K562 (cell line): ENCODE data around the gene TECPR2. TPM values are rescaled to one million over a fixed set of nuclear protein-coding genes. Genes with fewer than 3 reads are reported as not detected.

ENCODE experiments used
- CHCHD3 ChIP-seq: fragments of 250-450 bp; sonication (Bioruptor Pico); IDR thresholded peaks from 2 replicates; pipeline ENCODE4 v2.1.2; 2022; ENCODE audit warnings: mild to moderate bottlenecking
- CREM ChIP-seq: IDR thresholded peaks from 2 replicates; pipeline ENCODE4 v1.6.1; 2014; ENCODE audit warnings: antibody characterized with exemption, low read depth
- E2F3 ChIP-seq: fragments of 250-450 bp; sonication (Bioruptor Pico); IDR thresholded peaks from 2 replicates; pipeline ENCODE4 v1.4.0; 2020; ENCODE audit warnings: mild to moderate bottlenecking
- MBD2 ChIP-seq: sonication (generic); IDR thresholded peaks from 2 replicates; pipeline ENCODE4 v1.6.1; 2016; ENCODE audit warnings: low read depth, borderline replicate concordance
- MTA3 ChIP-seq: fragments of 450-650 bp; formaldehyde crosslinking; IDR thresholded peaks from 2 replicates; pipeline ENCODE4 v1.6.1; 2017; ENCODE audit warnings: mild to moderate bottlenecking, borderline replicate concordance
- NFXL1 ChIP-seq: fragments of 450-650 bp; formaldehyde crosslinking; IDR thresholded peaks from 2 replicates; pipeline ENCODE4 v1.4.0; 2021; ENCODE audit warnings: mild to moderate bottlenecking
- PHF21A ChIP-seq: fragments of 450-650 bp; IDR thresholded peaks from 2 replicates; pipeline ENCODE4 v1.6.1; 2017; ENCODE audit warnings: low read depth, borderline replicate concordance
- PRPF4 ChIP-seq: fragments of 200-400 bp; formaldehyde crosslinking; IDR thresholded peaks from one replicate; pipeline ENCODE4 v1.6.1; 2017; ENCODE audit warnings: low read length, low read depth, mild to moderate bottlenecking; ENCODE audit not compliant: insufficient read depth, poor library complexity, severe bottlenecking
- TCF7 ChIP-seq: sonication (generic); IDR thresholded peaks from 2 replicates; pipeline ENCODE4 v1.6.1; 2016; ENCODE audit warnings: antibody characterized with exemption, borderline replicate concordance
- ZNF197 ChIP-seq: fragments of 200-800 bp; sonication (Bioruptor generic); IDR thresholded peaks from 2 replicates; pipeline ENCODE4 v1.6.1; 2016; ENCODE audit warnings: low read depth, missing genetic modification characterization, missing compliant biosample characterization
- ZNF217 ChIP-seq: sonication (generic); formaldehyde crosslinking; IDR thresholded peaks from 2 replicates; pipeline ENCODE4 v1.8.0; 2022; ENCODE audit warnings: mild to moderate bottlenecking, missing genetic modification reagents
- ZNF41 ChIP-seq: fragments of 250-450 bp; sonication (Bioruptor Pico); conservative IDR thresholded peaks from 2 replicates; pipeline ENCODE4 v1.4.0; 2020; ENCODE audit warnings: mild to moderate bottlenecking
- ZNF766 ChIP-seq: fragments of 200-800 bp; sonication (Bioruptor generic); conservative IDR thresholded peaks from 2 replicates; pipeline ENCODE4 v1.6.1; 2016; ENCODE audit warnings: missing genetic modification characterization, missing compliant biosample characterization
- ZNF77 ChIP-seq: fragments of 250-450 bp; sonication (Bioruptor Pico); IDR thresholded peaks from 2 replicates; pipeline ENCODE4 v1.5.0; 2020
- polyA plus RNA-seq, 8 experiments: library from polyadenylated mRNA; depleted of rRNA in 4 of 8; stranded (reverse) in 5 of 8; unstranded in 3 of 8; fragments of >200 nt; fragmentation: Nextera tagmentation in 2 of 8; fragmentation: Illumina TruSeq in 1 of 8; extraction: Ambion mirVana in 2 of 8; extraction: Trizol in 1 of 8; gene quantifications; 2 replicates each; pipeline versions ENCODE4 v1.2.1 to v1.2.3, GENCODE V29; 2011 to 2014; ENCODE audit warnings: inconsistent platforms in 1 of 8, missing spikeins in 1 of 8
- total RNA-seq, 7 experiments: library from RNA; depleted of rRNA in 6 of 7; stranded (reverse); fragments of >200 nt in 6 of 7; fragmentation: Illumina TruSeq in 2 of 7; extraction: Trizol in 2 of 7; gene quantifications; 2 replicates each; pipeline versions ENCODE4 v1.2.1 to v1.2.3, GENCODE V29; 2011 to 2021; ENCODE audit warnings: low replicate concordance in 1 of 7
- TF ChIP-seq, protein P1 (sequence below): fragments of 200-800 bp; sonication (Bioruptor generic); IDR thresholded peaks from 2 replicates; pipeline ENCODE4 v1.6.1; 2017; ENCODE audit warnings: missing genetic modification characterization, missing compliant biosample characterization
- TF ChIP-seq, protein P2 (sequence below): sonication (generic); formaldehyde crosslinking; IDR thresholded peaks from 2 replicates; pipeline ENCODE4 v1.8.0; 2022; ENCODE audit warnings: mild to moderate bottlenecking, missing genetic modification reagents
- TF ChIP-seq, protein P3 (sequence below): sonication (generic); formaldehyde crosslinking; IDR thresholded peaks from 2 replicates; pipeline ENCODE4 v1.8.0; 2023; ENCODE audit warnings: missing genetic modification reagents, mild to moderate bottlenecking, borderline replicate concordance

TECPR2 gene
- total and polyA plus RNA-seq, 9 of the 15 experiments (the other 6 are each of a cell fraction or from before 2014, with no cell fraction given): 0.04 to 3.0 (median 0.83) TPM

DNA sequence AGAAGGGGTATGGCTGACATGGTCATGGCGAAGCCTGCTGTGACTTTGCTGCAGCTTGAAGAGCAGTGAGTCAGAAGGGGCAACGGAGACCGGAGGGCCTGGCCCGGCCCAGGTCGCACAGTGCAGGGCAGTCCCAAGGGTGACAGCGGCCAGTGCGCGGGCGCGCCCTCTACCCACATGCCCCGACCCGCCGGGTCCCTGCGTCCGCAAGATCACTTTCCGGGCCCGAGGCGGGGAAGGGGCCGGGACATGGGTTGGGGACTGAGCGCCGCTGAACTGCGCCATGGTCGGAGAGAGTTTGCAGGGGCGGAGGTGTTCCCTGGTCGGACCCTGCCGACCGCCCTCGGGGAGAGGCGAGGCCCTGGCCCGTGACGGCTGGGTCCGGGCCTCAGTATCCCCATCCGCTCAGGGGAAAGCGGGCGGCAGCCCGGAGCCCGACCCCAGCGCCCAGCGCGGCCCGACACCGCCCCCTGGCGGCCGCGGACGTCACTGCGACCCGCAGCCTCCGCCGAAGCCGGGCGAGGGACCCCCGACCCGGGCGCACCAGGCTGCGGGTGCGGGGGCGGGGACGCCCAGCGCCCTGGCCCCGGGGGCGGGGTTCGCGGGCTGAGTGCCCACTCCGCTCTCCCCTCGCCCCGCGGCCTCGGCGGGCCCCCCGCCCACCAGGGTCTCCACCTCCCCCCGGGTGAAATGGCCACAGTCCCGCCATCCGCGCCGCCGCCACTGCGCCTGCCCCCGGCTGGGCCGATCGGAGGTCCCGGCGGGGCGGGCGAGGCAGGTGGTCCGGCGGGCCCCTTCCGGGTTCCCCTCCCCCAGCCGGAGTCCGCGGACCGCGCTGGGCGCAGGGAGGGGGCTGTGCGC is 154.0 kb downstream of the TECPR2 start (continued):
- TF ChIP-seq PHF21A (no peak), PRPF4 (peak; percentile 56), CHCHD3 (CRISPR knock-in tag) (no peak), MTA3 (peak; percentile 36; the same call in 1 of the 2 replicates), ZNF41 (CRISPR knock-in tag) (no peak), ZNF77 (CRISPR knock-in tag) (no peak), NFXL1 (no peak), MBD2 (no peak), ZNF217 (CRISPR knock-in tag) (no peak), TCF7 (no peak), CREM (peak; percentile 47; the same call in 1 of the 2 replicates), ZNF197 (no peak), E2F3 (CRISPR knock-in tag) (no peak), ZNF766 (CRISPR knock-in tag) (no peak)
- TF ChIP-seq, protein P1, sequence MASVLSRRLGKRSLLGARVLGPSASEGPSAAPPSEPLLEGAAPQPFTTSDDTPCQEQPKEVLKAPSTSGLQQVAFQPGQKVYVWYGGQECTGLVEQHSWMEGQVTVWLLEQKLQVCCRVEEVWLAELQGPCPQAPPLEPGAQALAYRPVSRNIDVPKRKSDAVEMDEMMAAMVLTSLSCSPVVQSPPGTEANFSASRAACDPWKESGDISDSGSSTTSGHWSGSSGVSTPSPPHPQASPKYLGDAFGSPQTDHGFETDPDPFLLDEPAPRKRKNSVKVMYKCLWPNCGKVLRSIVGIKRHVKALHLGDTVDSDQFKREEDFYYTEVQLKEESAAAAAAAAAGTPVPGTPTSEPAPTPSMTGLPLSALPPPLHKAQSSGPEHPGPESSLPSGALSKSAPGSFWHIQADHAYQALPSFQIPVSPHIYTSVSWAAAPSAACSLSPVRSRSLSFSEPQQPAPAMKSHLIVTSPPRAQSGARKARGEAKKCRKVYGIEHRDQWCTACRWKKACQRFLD: no peak
- TF ChIP-seq, protein P2, sequence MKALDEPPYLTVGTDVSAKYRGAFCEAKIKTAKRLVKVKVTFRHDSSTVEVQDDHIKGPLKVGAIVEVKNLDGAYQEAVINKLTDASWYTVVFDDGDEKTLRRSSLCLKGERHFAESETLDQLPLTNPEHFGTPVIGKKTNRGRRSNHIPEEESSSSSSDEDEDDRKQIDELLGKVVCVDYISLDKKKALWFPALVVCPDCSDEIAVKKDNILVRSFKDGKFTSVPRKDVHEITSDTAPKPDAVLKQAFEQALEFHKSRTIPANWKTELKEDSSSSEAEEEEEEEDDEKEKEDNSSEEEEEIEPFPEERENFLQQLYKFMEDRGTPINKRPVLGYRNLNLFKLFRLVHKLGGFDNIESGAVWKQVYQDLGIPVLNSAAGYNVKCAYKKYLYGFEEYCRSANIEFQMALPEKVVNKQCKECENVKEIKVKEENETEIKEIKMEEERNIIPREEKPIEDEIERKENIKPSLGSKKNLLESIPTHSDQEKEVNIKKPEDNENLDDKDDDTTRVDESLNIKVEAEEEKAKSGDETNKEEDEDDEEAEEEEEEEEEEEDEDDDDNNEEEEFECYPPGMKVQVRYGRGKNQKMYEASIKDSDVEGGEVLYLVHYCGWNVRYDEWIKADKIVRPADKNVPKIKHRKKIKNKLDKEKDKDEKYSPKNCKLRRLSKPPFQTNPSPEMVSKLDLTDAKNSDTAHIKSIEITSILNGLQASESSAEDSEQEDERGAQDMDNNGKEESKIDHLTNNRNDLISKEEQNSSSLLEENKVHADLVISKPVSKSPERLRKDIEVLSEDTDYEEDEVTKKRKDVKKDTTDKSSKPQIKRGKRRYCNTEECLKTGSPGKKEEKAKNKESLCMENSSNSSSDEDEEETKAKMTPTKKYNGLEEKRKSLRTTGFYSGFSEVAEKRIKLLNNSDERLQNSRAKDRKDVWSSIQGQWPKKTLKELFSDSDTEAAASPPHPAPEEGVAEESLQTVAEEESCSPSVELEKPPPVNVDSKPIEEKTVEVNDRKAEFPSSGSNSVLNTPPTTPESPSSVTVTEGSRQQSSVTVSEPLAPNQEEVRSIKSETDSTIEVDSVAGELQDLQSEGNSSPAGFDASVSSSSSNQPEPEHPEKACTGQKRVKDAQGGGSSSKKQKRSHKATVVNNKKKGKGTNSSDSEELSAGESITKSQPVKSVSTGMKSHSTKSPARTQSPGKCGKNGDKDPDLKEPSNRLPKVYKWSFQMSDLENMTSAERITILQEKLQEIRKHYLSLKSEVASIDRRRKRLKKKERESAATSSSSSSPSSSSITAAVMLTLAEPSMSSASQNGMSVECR (CRISPR knock-in tag): no peak
- TF ChIP-seq, protein P3, sequence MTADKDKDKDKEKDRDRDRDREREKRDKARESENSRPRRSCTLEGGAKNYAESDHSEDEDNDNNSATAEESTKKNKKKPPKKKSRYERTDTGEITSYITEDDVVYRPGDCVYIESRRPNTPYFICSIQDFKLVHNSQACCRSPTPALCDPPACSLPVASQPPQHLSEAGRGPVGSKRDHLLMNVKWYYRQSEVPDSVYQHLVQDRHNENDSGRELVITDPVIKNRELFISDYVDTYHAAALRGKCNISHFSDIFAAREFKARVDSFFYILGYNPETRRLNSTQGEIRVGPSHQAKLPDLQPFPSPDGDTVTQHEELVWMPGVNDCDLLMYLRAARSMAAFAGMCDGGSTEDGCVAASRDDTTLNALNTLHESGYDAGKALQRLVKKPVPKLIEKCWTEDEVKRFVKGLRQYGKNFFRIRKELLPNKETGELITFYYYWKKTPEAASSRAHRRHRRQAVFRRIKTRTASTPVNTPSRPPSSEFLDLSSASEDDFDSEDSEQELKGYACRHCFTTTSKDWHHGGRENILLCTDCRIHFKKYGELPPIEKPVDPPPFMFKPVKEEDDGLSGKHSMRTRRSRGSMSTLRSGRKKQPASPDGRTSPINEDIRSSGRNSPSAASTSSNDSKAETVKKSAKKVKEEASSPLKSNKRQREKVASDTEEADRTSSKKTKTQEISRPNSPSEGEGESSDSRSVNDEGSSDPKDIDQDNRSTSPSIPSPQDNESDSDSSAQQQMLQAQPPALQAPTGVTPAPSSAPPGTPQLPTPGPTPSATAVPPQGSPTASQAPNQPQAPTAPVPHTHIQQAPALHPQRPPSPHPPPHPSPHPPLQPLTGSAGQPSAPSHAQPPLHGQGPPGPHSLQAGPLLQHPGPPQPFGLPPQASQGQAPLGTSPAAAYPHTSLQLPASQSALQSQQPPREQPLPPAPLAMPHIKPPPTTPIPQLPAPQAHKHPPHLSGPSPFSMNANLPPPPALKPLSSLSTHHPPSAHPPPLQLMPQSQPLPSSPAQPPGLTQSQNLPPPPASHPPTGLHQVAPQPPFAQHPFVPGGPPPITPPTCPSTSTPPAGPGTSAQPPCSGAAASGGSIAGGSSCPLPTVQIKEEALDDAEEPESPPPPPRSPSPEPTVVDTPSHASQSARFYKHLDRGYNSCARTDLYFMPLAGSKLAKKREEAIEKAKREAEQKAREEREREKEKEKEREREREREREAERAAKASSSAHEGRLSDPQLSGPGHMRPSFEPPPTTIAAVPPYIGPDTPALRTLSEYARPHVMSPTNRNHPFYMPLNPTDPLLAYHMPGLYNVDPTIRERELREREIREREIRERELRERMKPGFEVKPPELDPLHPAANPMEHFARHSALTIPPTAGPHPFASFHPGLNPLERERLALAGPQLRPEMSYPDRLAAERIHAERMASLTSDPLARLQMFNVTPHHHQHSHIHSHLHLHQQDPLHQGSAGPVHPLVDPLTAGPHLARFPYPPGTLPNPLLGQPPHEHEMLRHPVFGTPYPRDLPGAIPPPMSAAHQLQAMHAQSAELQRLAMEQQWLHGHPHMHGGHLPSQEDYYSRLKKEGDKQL: no peak
